Measurements from ENCODE around the gene XXYLT1. TPM values are rescaled to one million over a fixed set of nuclear protein-coding genes. Genes with fewer than 3 reads are reported as not detected.
A peak's percentile ranks its signal among the peaks of the same experiment; 100 is the strongest.

Gene XXYLT1
- total and polyA plus RNA-seq, 2 of the 4 experiments (the other 2 are of a cell fraction) = 14.7 to 18.1 TPM

- no peak for DNase-seq
- Histone ChIP-seq H3K4me3 (ENCODE audit: insufficient read depth, low read depth, low read length) (no peak overlapping the region), H3K56ac (ENCODE audit: extremely low read depth, insufficient read depth, low read length) (no peak overlapping the region), H3K4me2 (ENCODE audit: low read depth, low read length) (no peak overlapping the region), H2BK15ac (ENCODE audit: low read depth, low read length) (no peak overlapping the region; the same call in 1 of the 3 replicates), H3K36me3 (ENCODE audit: control insufficient read depth, insufficient read depth, low read length) (no peaks in the 10 kb centered on the region), H2AFZ (replicated peaks; ENCODE audit: low read length, poor library complexity) (peak overlapping the region; percentile 39), H4K8ac (ENCODE audit: low read depth in 2 of 2, low read length in 2 of 2) (peak overlapping the region; percentile 50 to 71), H2BK120ac (ENCODE audit: low read depth, low read length) (peak overlapping the region; percentile 83), H3K79me1 (ENCODE audit: low read depth in 1 of 2, low read length in 2 of 2) (peaks cover 16 to 43% of the 10 kb centered on the region in 2 experiments), H3K14ac (replicated peaks; ENCODE audit: low read depth, low read length) (peak overlapping the region; percentile 50), H3K9me1 (ENCODE audit: insufficient read depth, low read length) (peaks cover 30% of the 10 kb centered on the region), H3K18ac (ENCODE audit: low read depth, low read length) (peak overlapping the region; percentile 51; the same call in 1 of the 2 replicates), H2AK5ac (ENCODE audit: low read depth, low read length) (peak overlapping the region; percentile 54), H3K4me1 (ENCODE audit: control insufficient read depth, insufficient read depth, low read length) (peaks cover 18% of the 10 kb centered on the region), H2BK5ac (ENCODE audit: low read depth, low read length, poor library complexity, severe bottlenecking) (peak overlapping the region; percentile 18), H2AK9ac (replicated peaks; ENCODE audit: low read depth, low read length, poor library complexity) (peak overlapping the region; percentile 14), H3K4ac (ENCODE audit: low read depth, low read length) (peak overlapping the region; percentile 82), H4K20me1 (ENCODE audit: insufficient read depth, low read length) (no peaks in the 10 kb centered on the region), H2BK20ac (ENCODE audit: low read depth, low read length) (peak overlapping the region; percentile 87), H3K9me3 (ENCODE audit: control insufficient read depth, insufficient read depth, low read length) (no peaks in the 10 kb centered on the region), H3K27me3 (ENCODE audit: control insufficient read depth, insufficient read depth, low read length) (no peaks in the 10 kb centered on the region), H3K27ac (ENCODE audit: insufficient read depth, low read length) (peak overlapping the region; percentile 21; the same call in 1 of the 2 replicates), H4K91ac (ENCODE audit: insufficient read depth, low read depth, low read length) (peak overlapping the region; percentile 66; the same call in 1 of the 2 replicates), H4K5ac (ENCODE audit: low read depth, low read length) (peak overlapping the region; percentile 73), H3K23ac (ENCODE audit: low read depth, low read length) (no peak overlapping the region; the same call in 1 of the 2 replicates), H3K9ac (ENCODE audit: low read depth, low read length) (peak overlapping the region; percentile 38; the same call in 1 of the 2 replicates)
- POLR2A ChIA-PET (ENCODE audit: unreplicated experiment) = no interaction called here
- dilution Hi-C loops (cut with HindIII; ENCODE audit: low sequenced_read_pairs, unreplicated experiment) = no loop called here
- WGBS, 2 experiments (ENCODE audit: extremely low coverage in 2 of 2, insufficient read length in 1 of 2) = 100% methylated on average over 1 of the region's 15 CpGs; no CpG with 5 or more reads in 1 of the 2 experiments
- in situ Hi-C loops (cut with MboI; ENCODE audit: low sequenced_read_pairs) = no loop called here
- intact Hi-C loops (cut with micrococcal nuclease) = no loop called here
- no peak for ATAC-seq (ENCODE audit: low read depth)
- no TSS peak for BruUV-seq (replicated peaks)
- CTCF ChIA-PET = interaction anchor here (0.6 kb wide), 1 partner anchor 491 kb away, joined by 4 read pairs; no protein-coding TSS in a partner anchor
- TF ChIP-seq BHLHE40 (IDR thresholded peaks at IDR 0.05; ENCODE audit: low read depth, low read length) (no peak), MXI1 (IDR thresholded peaks at IDR 0.05; ENCODE audit: borderline replicate concordance, low read depth, low read length) (no peak), USF2 (IDR thresholded peaks at IDR 0.05; ENCODE audit: low read depth, low read length) (no peak), SMC3 (IDR thresholded peaks at IDR 0.05; ENCODE audit: low read depth, low read length) (no peak), CTCF (conservative IDR thresholded peaks at IDR 0.05; ENCODE audit: low read depth, low read length) (no peak), MAFK (IDR thresholded peaks at IDR 0.05; ENCODE audit: low read depth, low read length) (no peak), CHD1 (IDR thresholded peaks at IDR 0.05; ENCODE audit: low read depth, low read length) (no peak), POLR2A (IDR thresholded peaks at IDR 0.05; ENCODE audit: low read depth, low read length) (no peak), RCOR1 (IDR thresholded peaks at IDR 0.05; ENCODE audit: insufficient replicate concordance, low read length) (no peak), MAZ (IDR thresholded peaks at IDR 0.05; ENCODE audit: borderline replicate concordance, low read depth, low read length) (no peak), RFX5 (IDR thresholded peaks at IDR 0.05; ENCODE audit: low read depth, low read length) (no peak), CEBPB (IDR thresholded peaks at IDR 0.05; ENCODE audit: low read depth, low read length) (no peak), FOS (IDR thresholded peaks at IDR 0.05; ENCODE audit: low read depth, low read length) (no peak), NFE2L2 (IDR thresholded peaks at IDR 0.05; ENCODE audit: low read depth, low read length) (no peak)
- TF ChIP-seq, protein P1, sequence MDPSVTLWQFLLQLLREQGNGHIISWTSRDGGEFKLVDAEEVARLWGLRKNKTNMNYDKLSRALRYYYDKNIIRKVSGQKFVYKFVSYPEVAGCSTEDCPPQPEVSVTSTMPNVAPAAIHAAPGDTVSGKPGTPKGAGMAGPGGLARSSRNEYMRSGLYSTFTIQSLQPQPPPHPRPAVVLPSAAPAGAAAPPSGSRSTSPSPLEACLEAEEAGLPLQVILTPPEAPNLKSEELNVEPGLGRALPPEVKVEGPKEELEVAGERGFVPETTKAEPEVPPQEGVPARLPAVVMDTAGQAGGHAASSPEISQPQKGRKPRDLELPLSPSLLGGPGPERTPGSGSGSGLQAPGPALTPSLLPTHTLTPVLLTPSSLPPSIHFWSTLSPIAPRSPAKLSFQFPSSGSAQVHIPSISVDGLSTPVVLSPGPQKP (IDR thresholded peaks at IDR 0.05; ENCODE audit: borderline replicate concordance, low read depth, low read length) = no peak
Observed at GRCh38 chr3:195162033-195162669, 108.8 kb downstream of the XXYLT1 start.

Measured in IMR-90 (cell line).